Measurements from ENCODE around the gene TCERG1L.

Gene TCERG1L

GRCh38 chr10:131098416-131098952 lies 213.0 kb downstream of the TCERG1L start:
- no peak for TF ChIP-seq POLR2AphosphoS5 (IDR thresholded peaks at IDR 0.05; ENCODE audit: low read depth)
- TF ChIP-seq SPI1 (IDR thresholded peaks at IDR 0.05; ENCODE audit: borderline replicate concordance, low read depth), result no peak
- no peak for TF ChIP-seq REST (IDR thresholded peaks at IDR 0.05; ENCODE audit: insufficient replicate concordance, low read depth)
- TF ChIP-seq, protein P1, sequence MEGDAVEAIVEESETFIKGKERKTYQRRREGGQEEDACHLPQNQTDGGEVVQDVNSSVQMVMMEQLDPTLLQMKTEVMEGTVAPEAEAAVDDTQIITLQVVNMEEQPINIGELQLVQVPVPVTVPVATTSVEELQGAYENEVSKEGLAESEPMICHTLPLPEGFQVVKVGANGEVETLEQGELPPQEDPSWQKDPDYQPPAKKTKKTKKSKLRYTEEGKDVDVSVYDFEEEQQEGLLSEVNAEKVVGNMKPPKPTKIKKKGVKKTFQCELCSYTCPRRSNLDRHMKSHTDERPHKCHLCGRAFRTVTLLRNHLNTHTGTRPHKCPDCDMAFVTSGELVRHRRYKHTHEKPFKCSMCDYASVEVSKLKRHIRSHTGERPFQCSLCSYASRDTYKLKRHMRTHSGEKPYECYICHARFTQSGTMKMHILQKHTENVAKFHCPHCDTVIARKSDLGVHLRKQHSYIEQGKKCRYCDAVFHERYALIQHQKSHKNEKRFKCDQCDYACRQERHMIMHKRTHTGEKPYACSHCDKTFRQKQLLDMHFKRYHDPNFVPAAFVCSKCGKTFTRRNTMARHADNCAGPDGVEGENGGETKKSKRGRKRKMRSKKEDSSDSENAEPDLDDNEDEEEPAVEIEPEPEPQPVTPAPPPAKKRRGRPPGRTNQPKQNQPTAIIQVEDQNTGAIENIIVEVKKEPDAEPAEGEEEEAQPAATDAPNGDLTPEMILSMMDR (IDR thresholded peaks at IDR 0.05; ENCODE audit: insufficient read depth, low read length), result no peak
- TF ChIP-seq GABPA (IDR thresholded peaks at IDR 0.05; ENCODE audit: low read depth), result no peak
- Histone ChIP-seq H3K27ac (replicated peaks) (no peak overlapping the region), H3K4me3 (replicated peaks; ENCODE audit: insufficient read depth, low read length) (no peak overlapping the region), H3K27me3 (ENCODE audit: insufficient read depth, poor library complexity, severe bottlenecking) (no peaks in the 10 kb centered on the region)
- no peak for DNase-seq (ENCODE audit: low read depth in 1 of 2, low spot score in 1 of 2)

DNA sequence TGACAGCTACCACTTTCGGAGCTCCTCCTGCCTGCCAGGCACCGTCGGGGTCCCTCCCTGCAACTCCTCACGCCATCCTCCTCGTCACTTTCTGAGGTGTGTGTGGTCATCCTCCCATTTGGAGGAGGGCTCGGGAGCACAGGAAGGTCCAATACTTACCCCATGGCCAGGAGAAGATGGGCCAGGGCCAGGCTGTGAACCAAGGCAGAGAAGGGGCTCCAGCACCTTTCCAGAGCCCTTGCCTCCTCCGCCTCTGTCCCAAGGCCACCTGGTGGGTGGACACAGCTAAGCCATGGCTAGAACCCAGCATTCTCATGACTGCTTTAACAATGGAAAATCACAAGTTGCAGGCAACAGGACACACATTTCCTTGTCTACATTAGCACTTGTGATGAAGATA lies 215.5 kb downstream of the TCERG1L start:
- Histone ChIP-seq H3K27me3 (ENCODE audit: insufficient read depth, poor library complexity, severe bottlenecking) (no peaks in the 10 kb centered on the region), H3K27ac (replicated peaks) (no peak overlapping the region), H3K4me3 (replicated peaks; ENCODE audit: insufficient read depth, low read length) (no peak overlapping the region)
- TF ChIP-seq SPI1 (IDR thresholded peaks at IDR 0.05; ENCODE audit: borderline replicate concordance, low read depth) (no peak), POLR2AphosphoS5 (IDR thresholded peaks at IDR 0.05; ENCODE audit: low read depth) (no peak), GABPA (IDR thresholded peaks at IDR 0.05; ENCODE audit: low read depth) (no peak), REST (IDR thresholded peaks at IDR 0.05; ENCODE audit: insufficient replicate concordance, low read depth) (no peak)
- TF ChIP-seq, protein P1 (IDR thresholded peaks at IDR 0.05; ENCODE audit: insufficient read depth, low read length), result no peak
- no peak for DNase-seq (ENCODE audit: low read depth in 1 of 2, low spot score in 1 of 2)

DNA sequence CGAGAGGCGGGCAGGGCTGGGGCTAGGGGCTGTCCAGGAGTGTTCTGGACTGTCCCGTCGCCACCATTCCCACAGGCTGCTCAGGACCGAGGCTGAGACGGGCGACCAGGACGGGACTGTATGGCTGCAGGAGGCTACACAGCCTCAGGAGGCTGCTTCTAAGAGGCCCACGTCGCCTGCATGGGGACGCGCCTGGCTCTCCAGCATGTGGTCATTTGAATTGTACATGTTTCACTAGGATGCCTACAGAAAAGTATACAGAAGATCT lies 216.3 kb downstream of the TCERG1L start:
- Histone ChIP-seq H3K27me3 (ENCODE audit: insufficient read depth, poor library complexity, severe bottlenecking) (no peaks in the 10 kb centered on the region), H3K27ac (replicated peaks) (no peak overlapping the region), H3K4me3 (replicated peaks; ENCODE audit: insufficient read depth, low read length) (no peak overlapping the region)
- no peak for DNase-seq (ENCODE audit: low read depth in 1 of 2, low spot score in 1 of 2)
- no peak for TF ChIP-seq GABPA (IDR thresholded peaks at IDR 0.05; ENCODE audit: low read depth)

- Histone ChIP-seq H3K27me3 (ENCODE audit: insufficient read depth, poor library complexity, severe bottlenecking) (no peaks in the 10 kb centered on the region), H3K4me3 (replicated peaks; ENCODE audit: insufficient read depth, low read length) (no peak overlapping the region), H3K27ac (replicated peaks) (no peak overlapping the region)
- no peak for DNase-seq (ENCODE audit: low read depth in 1 of 2, low spot score in 1 of 2)
- no peak for TF ChIP-seq REST (IDR thresholded peaks at IDR 0.05; ENCODE audit: insufficient replicate concordance, low read depth)
- TF ChIP-seq POLR2AphosphoS5 (IDR thresholded peaks at IDR 0.05; ENCODE audit: low read depth), result no peak
- TF ChIP-seq SPI1 (IDR thresholded peaks at IDR 0.05; ENCODE audit: borderline replicate concordance, low read depth), result no peak
- TF ChIP-seq GABPA (IDR thresholded peaks at IDR 0.05; ENCODE audit: low read depth), result no peak
- TF ChIP-seq, protein P1 (IDR thresholded peaks at IDR 0.05; ENCODE audit: insufficient read depth, low read length), result no peak
Measured at GRCh38 chr10:131094527-131095312, 216.8 kb downstream of the TCERG1L start.
